ENCODE measurements around the gene LMOD1. TPM values are rescaled to one million over a fixed set of nuclear protein-coding genes. Genes with fewer than 3 reads are reported as not detected.

The LMOD1 gene
- total and polyA plus RNA-seq, 4 experiments from 2014 or later = not detected

DNA sequence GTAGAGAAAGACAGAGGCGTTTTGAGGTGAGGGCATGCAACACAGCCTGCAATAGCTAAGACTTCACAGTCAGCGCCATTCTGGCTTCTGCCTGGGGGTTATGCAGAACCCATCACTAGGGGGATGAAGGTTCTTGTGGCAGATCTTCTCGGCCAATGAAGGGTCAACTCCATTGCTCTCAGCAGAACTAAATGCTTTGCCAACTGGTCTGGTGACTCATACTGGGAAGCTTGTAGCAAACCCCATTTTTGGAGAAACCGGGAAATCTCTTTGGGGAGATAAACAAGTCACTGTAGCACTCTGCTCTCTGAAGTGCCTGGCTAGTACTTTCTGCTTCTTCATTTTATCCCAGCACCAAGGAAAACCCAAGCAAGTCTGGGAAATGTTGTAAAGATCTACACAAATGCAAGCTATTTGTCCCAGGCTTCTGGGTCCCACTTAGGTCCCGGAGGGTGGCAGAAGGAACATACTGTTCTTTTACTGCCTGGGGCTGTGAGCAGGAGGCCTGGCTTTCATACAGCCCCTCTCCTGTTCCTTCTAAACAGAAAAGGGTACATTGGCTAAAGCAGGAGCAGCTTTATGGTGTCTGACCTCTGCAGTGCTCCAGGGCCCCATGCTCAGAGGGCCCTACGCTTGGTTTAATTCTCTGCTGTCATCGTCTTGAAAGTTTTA lies 28.9 kb downstream of the LMOD1 start:
- Mint-ChIP-seq H3K27ac (no peak overlapping the region), H3K4me3 (no peak overlapping the region), H3K27me3 (peaks cover 13 to 31% of the 10 kb centered on the region in 2 donors), H3K9me3 (peaks cover 0 to 2% (median 0%) of the 10 kb centered on the region in 8 donors), H3K4me1 (peaks cover 0 to 7% (median under 1%) of the 10 kb centered on the region in 4 donors), H3K36me3 (no peaks in the 10 kb centered on the region)
- no peaks in the 10 kb centered on the region for H3K36me3 ChIP-seq (ENCODE audit: insufficient read depth, low read length)
- H3K27me3 ChIP-seq (ENCODE audit: insufficient read depth, low read length) = no peaks in the 10 kb centered on the region
- no peak overlapping the region for H3K4me3 ChIP-seq (ENCODE audit: low read length in 2 of 2)
- intact Hi-C loops (cut with micrococcal nuclease) = no loop called here
- no peaks in the 10 kb centered on the region for H3K9me3 ChIP-seq (ENCODE audit: control insufficient read depth in 1 of 2, low read length in 2 of 2)
- POLR2A ChIA-PET (ENCODE audit: partially characterized antibody) = no interaction called here
- no peaks in the 10 kb centered on the region for H3K4me1 ChIP-seq (ENCODE audit: insufficient read depth, low read length)
- CTCF ChIA-PET (ENCODE audit: partially characterized antibody) = interaction anchor here (1.7 kb wide), 1 partner anchor 22 kb away, joined by 6 read pairs; no protein-coding TSS in a partner anchor
- no peak overlapping the region for H3K27ac ChIP-seq (ENCODE audit: low read depth, low read length)
- DNase-seq = no peak

DNA sequence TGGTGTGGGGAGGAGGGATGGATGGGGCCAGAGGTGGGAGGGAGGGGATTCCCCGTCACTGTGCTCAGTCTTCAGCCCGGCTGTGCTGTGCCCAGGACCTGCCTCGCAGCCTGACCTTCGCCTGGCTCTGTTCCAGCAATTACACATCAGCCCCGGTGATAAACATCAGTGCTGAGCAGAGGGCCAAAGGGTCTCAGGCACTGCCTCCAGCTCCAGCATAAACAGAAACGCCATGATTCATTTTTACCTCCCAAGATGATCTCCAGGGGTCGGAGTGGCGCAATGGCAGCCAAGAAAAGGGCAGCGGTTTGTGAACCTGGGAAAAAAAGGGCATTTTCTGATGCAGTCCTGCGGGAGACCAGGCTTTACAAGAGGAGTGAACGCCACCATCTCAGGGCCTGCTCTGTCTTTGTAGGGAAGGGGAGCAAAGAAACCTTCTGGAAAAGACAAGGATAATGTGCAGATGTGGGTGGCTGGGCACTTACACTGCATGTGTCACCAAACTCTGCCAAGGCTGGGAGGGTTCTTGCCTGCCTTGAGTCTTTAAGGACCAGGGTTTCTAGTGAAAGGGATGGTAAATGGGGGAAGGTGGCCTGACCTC lies 29.6 kb downstream of the LMOD1 start:
- Histone ChIP-seq H3K9me3 (ENCODE audit: control insufficient read depth in 1 of 2, low read length in 2 of 2) (no peaks in the 10 kb centered on the region), H3K36me3 (ENCODE audit: insufficient read depth, low read length) (no peaks in the 10 kb centered on the region), H3K27ac (ENCODE audit: low read depth, low read length) (no peak overlapping the region), H3K4me3 (ENCODE audit: low read length in 2 of 2) (no peak overlapping the region), H3K27me3 (ENCODE audit: insufficient read depth, low read length) (no peaks in the 10 kb centered on the region), H3K4me1 (ENCODE audit: insufficient read depth, low read length) (no peaks in the 10 kb centered on the region)
- peaks cover 0 to 2% (median 0%) of the 10 kb centered on the region in 8 donors for H3K9me3 Mint-ChIP-seq
- DNase-seq = no peak
- H3K4me3 Mint-ChIP-seq = no peak overlapping the region
- H3K4me1 Mint-ChIP-seq = peaks cover 0 to 7% (median under 1%) of the 10 kb centered on the region in 4 donors
- no peaks in the 10 kb centered on the region for H3K36me3 Mint-ChIP-seq
- CTCF ChIA-PET (ENCODE audit: partially characterized antibody) = interaction anchor here (0.7 to 1.7 kb wide), 2 partner anchors 21 to 344 kb away, joined by 3 to 6 read pairs; no protein-coding TSS in a partner anchor
- peaks cover 15 to 31% of the 10 kb centered on the region in 2 donors for H3K27me3 Mint-ChIP-seq
- no peak overlapping the region for H3K27ac Mint-ChIP-seq
- intact Hi-C loops (cut with micrococcal nuclease) = no loop called here
- POLR2A ChIA-PET (ENCODE audit: partially characterized antibody) = no interaction called here

DNA sequence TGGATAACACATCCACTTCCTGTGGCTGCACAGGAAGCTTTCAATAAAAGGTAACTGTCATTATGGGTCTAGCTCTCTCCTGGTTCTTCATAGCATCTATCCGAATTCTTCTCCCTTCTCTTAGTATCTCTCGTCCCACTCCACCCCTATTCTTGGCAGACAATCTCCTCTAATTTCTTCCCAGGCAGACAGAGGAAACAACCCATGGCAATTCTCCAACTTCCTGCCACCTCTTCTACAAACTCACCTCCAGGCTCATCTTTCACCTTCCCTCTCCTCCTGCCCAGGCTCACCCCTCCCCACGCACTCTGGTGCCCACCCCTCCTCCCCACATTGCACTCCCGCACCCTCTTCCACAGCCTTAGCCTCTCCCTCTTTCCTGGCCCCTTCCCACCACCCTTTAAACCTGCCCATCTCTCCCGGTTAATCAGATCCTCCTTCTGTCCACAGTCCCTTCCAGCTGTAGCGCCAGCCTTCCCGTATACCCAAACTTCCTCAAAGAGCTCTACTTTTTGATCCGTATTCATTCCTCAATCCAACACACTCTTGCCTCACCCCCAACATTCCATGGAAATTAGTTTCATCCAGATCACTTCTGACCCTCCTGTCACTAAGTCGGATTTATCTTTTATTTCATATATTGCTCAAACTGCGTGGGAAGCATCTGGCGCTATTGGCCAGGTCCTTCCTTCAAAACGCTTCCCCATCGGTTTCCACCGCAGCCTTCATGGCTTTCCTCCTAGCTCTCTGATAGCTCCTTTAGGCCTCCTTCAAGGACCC lies 31.7 kb downstream of the LMOD1 start:
- peaks cover 0 to 2% (median 0%) of the 10 kb centered on the region in 8 donors for H3K9me3 Mint-ChIP-seq
- no peak overlapping the region for H3K4me3 Mint-ChIP-seq
- intact Hi-C loops (cut with micrococcal nuclease) = no loop called here

DNA sequence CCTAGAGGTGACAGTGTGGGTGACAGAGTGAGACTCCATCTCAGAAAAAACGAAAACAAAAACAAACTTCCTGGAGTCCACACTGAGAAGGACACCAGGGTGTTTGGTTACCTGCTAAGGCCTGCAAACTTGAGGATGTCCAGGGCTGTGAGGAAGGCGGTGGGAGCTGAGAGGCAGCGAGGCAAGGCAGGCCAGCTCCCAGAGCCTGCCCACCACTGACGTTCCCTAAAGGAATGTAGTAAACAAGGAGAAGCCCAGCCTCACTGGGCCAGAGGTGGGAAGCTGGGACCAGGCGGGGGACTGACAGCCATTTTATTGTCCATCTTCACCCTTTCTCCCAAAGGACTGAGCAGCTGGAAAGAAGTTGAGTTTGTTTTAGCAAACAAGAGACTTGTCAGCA lies 33.5 kb downstream of the LMOD1 start:
- peaks cover 15 to 23% of the 10 kb centered on the region in 2 donors for H3K27me3 Mint-ChIP-seq
- intact Hi-C loops (cut with micrococcal nuclease) = no loop called here
- Histone ChIP-seq H3K4me1 (ENCODE audit: insufficient read depth, low read length) (no peaks in the 10 kb centered on the region), H3K27ac (ENCODE audit: low read depth, low read length) (no peak overlapping the region), H3K4me3 (ENCODE audit: low read length in 2 of 2) (no peak overlapping the region), H3K36me3 (ENCODE audit: insufficient read depth, low read length) (no peaks in the 10 kb centered on the region), H3K27me3 (ENCODE audit: insufficient read depth, low read length) (no peaks in the 10 kb centered on the region), H3K9me3 (ENCODE audit: control insufficient read depth in 1 of 2, low read length in 2 of 2) (no peaks in the 10 kb centered on the region)
- ChIA-PET POLR2A (ENCODE audit: partially characterized antibody) (no interaction called here), CTCF (ENCODE audit: partially characterized antibody) (interaction anchor here (1.1 to 1.9 kb wide), 2 partner anchors 17 to 35 kb away, joined by 3 to 4 read pairs; no protein-coding TSS in a partner anchor)
- no peaks in the 10 kb centered on the region for H3K36me3 Mint-ChIP-seq
- peaks cover 0 to 7% (median 1%) of the 10 kb centered on the region in 4 donors for H3K4me1 Mint-ChIP-seq
- no peak overlapping the region for H3K4me3 Mint-ChIP-seq
- no peak overlapping the region for H3K27ac Mint-ChIP-seq
- no peak for DNase-seq
- H3K9me3 Mint-ChIP-seq = peaks cover 0 to 2% (median 0%) of the 10 kb centered on the region in 8 donors

More for the DNA sequence above, 31.7 kb downstream of the LMOD1 start:
- Mint-ChIP-seq H3K4me1 (peaks cover 0 to 7% (median 1%) of the 10 kb centered on the region in 4 donors), H3K27me3 (peaks cover 18 to 34% of the 10 kb centered on the region in 2 donors), H3K36me3 (no peaks in the 10 kb centered on the region), H3K27ac (no peak overlapping the region)
- H3K4me3 ChIP-seq (ENCODE audit: low read length in 2 of 2) = no peak overlapping the region
- no peaks in the 10 kb centered on the region for H3K4me1 ChIP-seq (ENCODE audit: insufficient read depth, low read length)
- H3K27me3 ChIP-seq (ENCODE audit: insufficient read depth, low read length) = no peaks in the 10 kb centered on the region
- ChIA-PET CTCF (ENCODE audit: partially characterized antibody) (interaction anchor here (1.2 kb wide), 1 partner anchor 18 kb away, joined by 3 read pairs; no protein-coding TSS in a partner anchor), POLR2A (ENCODE audit: partially characterized antibody) (no interaction called here)
- H3K27ac ChIP-seq (ENCODE audit: low read depth, low read length) = no peak overlapping the region
- DNase-seq = no peak
- no peaks in the 10 kb centered on the region for H3K9me3 ChIP-seq (ENCODE audit: control insufficient read depth in 1 of 2, low read length in 2 of 2)
- H3K36me3 ChIP-seq (ENCODE audit: insufficient read depth, low read length) = no peaks in the 10 kb centered on the region

DNA sequence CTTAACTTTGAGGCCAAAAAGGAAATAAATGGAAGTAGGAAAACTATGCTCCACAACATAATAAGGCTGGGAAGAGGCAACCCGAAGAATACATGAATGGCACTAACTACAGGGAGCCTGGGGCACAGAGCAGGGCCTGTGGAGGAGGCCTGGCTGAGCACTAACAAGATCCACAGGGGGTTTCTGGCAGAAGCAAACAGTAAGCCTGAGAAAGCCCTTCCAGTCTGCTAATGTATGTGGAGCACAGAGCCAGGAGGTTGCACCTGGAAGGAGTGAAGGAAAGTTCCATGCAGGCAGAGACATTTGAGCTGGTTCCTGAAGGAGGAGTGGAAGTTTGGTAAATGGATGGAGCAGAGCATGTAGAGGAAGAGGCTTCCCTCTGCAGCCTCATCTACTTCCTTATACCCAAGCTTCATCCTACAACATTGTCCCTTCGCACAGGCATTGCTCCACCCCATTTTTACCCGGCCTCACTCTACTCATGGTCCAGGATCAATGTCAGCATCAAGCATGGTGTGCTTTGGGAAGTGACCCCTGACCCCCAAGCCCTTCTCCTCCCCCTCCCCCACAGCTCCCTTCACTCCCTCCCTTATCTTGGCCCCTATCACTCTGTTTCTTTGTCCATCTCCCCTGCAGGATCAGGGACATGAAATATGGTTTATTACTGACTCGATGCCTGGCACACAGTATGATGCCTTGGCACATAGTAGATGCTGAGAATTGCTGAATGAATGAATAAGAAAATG lies 34.3 kb downstream of the LMOD1 start:
- peaks cover 15 to 23% of the 10 kb centered on the region in 2 donors for H3K27me3 Mint-ChIP-seq
- intact Hi-C loops (cut with micrococcal nuclease) = no loop called here
- H3K36me3 ChIP-seq (ENCODE audit: insufficient read depth, low read length) = no peaks in the 10 kb centered on the region
- H3K27ac ChIP-seq (ENCODE audit: low read depth, low read length) = no peak overlapping the region
- H3K4me1 ChIP-seq (ENCODE audit: insufficient read depth, low read length) = no peaks in the 10 kb centered on the region
- DNase-seq = no peak
- H3K4me3 ChIP-seq (ENCODE audit: low read length in 2 of 2) = no peak overlapping the region
- POLR2A ChIA-PET (ENCODE audit: partially characterized antibody) = no interaction called here
- H3K4me1 Mint-ChIP-seq = peaks cover 0 to 7% (median 1%) of the 10 kb centered on the region in 4 donors
- H3K36me3 Mint-ChIP-seq = no peaks in the 10 kb centered on the region
- CTCF ChIA-PET (ENCODE audit: partially characterized antibody) = interaction anchor here (1.1 to 1.9 kb wide), 2 partner anchors 16 to 34 kb away, joined by 3 to 4 read pairs; no protein-coding TSS in a partner anchor
- no peaks in the 10 kb centered on the region for H3K27me3 ChIP-seq (ENCODE audit: insufficient read depth, low read length)
- no peaks in the 10 kb centered on the region for H3K9me3 ChIP-seq (ENCODE audit: control insufficient read depth in 1 of 2, low read length in 2 of 2)
- no peak overlapping the region for H3K4me3 Mint-ChIP-seq
- H3K27ac Mint-ChIP-seq = no peak overlapping the region
- H3K9me3 Mint-ChIP-seq = peaks cover 0 to 2% (median 0%) of the 10 kb centered on the region in 8 donors

DNA sequence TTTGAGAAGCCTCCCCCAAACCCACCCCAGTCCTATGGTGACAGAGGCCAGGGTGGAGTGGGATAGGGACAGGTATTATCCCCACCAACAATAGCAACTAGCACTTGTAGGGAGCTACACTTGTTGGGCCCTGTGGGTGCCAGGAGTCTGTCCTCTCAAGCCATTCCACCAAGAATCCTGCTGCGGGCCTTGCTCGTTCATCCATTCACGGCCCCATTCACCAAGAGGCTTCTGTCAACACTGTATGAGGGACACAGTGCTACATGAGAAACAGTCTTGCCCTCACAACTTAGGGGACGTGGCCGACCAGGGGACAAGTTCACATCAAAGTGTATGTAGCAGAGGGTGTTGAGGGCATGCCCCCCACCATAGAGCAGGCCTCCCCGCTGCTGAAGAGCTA lies 38.7 kb downstream of the LMOD1 start:
- Mint-ChIP-seq H3K4me3 (no peak overlapping the region), H3K27ac (no peak overlapping the region), H3K4me1 (peaks cover 0 to 1% (median 0%) of the 10 kb centered on the region in 4 donors), H3K9me3 (no peaks in the 10 kb centered on the region), H3K27me3 (peaks cover 5% of the 10 kb centered on the region in 2 donors), H3K36me3 (no peaks in the 10 kb centered on the region)
- H3K9me3 ChIP-seq (ENCODE audit: control insufficient read depth in 1 of 2, low read length in 2 of 2) = no peaks in the 10 kb centered on the region
- intact Hi-C loops (cut with micrococcal nuclease) = no loop called here
- H3K27ac ChIP-seq (ENCODE audit: low read depth, low read length) = no peak overlapping the region
- ChIA-PET POLR2A (ENCODE audit: partially characterized antibody) (no interaction called here), CTCF (ENCODE audit: partially characterized antibody) (interaction anchor here (2.5 kb wide), 1 partner anchor 12 kb away, joined by 17 read pairs; no protein-coding TSS in a partner anchor)
- H3K4me1 ChIP-seq (ENCODE audit: insufficient read depth, low read length) = no peaks in the 10 kb centered on the region
- H3K36me3 ChIP-seq (ENCODE audit: insufficient read depth, low read length) = no peaks in the 10 kb centered on the region
- no peak for DNase-seq
- H3K27me3 ChIP-seq (ENCODE audit: insufficient read depth, low read length) = no peaks in the 10 kb centered on the region
- H3K4me3 ChIP-seq (ENCODE audit: low read length in 2 of 2) = no peak overlapping the region
